SK-N-SH (cell line): Measurements from ENCODE around the gene DNAH9. TPM values are rescaled to one million over a fixed set of nuclear protein-coding genes. Genes with fewer than 3 reads are reported as not detected.

Source experiments
- CTCF ChIA-PET: fragments of 300-600, 350-600 bp; formaldehyde crosslinking; extraction: SDS; loops from one replicate; lab custom pipeline; 2021; lab: Yijun Ruan, JAX
- POLR2A ChIA-PET: fragments of 350-600 bp; sonication (Branson Sonifier 250); formaldehyde crosslinking; extraction: SDS; loops from one replicate; lab custom pipeline; 2020; ENCODE audit warnings: antibody characterized with exemption, inconsistent platforms; lab: Yijun Ruan, JAX
- DNase-seq: peaks from one replicate; pipeline ENCODE4 v3.0.0; 2012
- H2AFZ ChIP-seq: fragments of 200-600 bp; sonication (generic); 2 replicates; pipeline ENCODE4 v1.8.1; 2016; ENCODE audit warnings: antibody characterized with exemption, mild to moderate bottlenecking, low read depth
- H3F3A ChIP-seq: fragments of 200-600 bp; sonication (generic); replicated peaks from 2 replicates; pipeline ENCODE3; 2016; ENCODE audit warnings: antibody characterized with exemption, mild to moderate bottlenecking; ENCODE audit not compliant: insufficient read depth
- H3K27ac ChIP-seq, 2 experiments: fragments of 200-500 bp in 1 of 2; fragments of 200-600 bp in 1 of 2; sonication (Bioruptor generic) in 1 of 2; sonication (generic), shearing (Covaris generic) in 1 of 2; 2 replicates each; pipeline versions ENCODE4 v1.5.1 to v1.6.1; 2014 to 2016; ENCODE audit warnings: low read depth in 2 of 2, inconsistent platforms in 1 of 2, low read length in 1 of 2, mild to moderate bottlenecking in 1 of 2, mixed read lengths in 1 of 2
- H3K27me3 ChIP-seq: fragments of 200-600 bp; sonication (generic), shearing (Covaris generic); 2 replicates; pipeline ENCODE4 v1.6.1; 2016; ENCODE audit warnings: mixed run types; ENCODE audit not compliant: insufficient read depth
- H3K36me3 ChIP-seq, 2 experiments: fragments of 200-500 bp in 1 of 2; fragments of 200-600 bp in 1 of 2; sonication (Bioruptor generic) in 1 of 2; sonication (generic) in 1 of 2; replicated peaks in 1 of 2; 2 replicates each; pipeline versions ENCODE3 to v1.5.1; 2014 to 2016; ENCODE audit warnings: low read length in 1 of 2, mild to moderate bottlenecking in 1 of 2; ENCODE audit not compliant: insufficient read depth in 2 of 2, control insufficient read depth in 1 of 2
- H3K4me1 ChIP-seq, 2 experiments: fragments of 200-500 bp in 1 of 2; fragments of 200-600 bp in 1 of 2; sonication (Bioruptor generic) in 1 of 2; sonication (generic), shearing (Covaris generic) in 1 of 2; 2 replicates each; pipeline versions ENCODE4 v1.5.1 to v1.6.1; 2014 to 2016; ENCODE audit warnings: low read depth in 1 of 2, low read length in 1 of 2, mixed run types in 1 of 2; ENCODE audit not compliant: insufficient read depth in 2 of 2, control insufficient read depth in 1 of 2
- H3K4me2 ChIP-seq: fragments of 200-600 bp; sonication (generic), shearing (Covaris generic); 2 replicates; pipeline ENCODE4 v1.6.1; 2017; ENCODE audit warnings: mixed run types
- H3K4me3 ChIP-seq, 2 experiments: fragments of 200-500 bp in 1 of 2; fragments of 200-600 bp in 1 of 2; sonication (Bioruptor generic) in 1 of 2; sonication (generic), shearing (Covaris generic) in 1 of 2; 2 replicates each; pipeline versions ENCODE4 v1.5.1 to v1.8.1; 2014 to 2016; ENCODE audit warnings: low read depth in 2 of 2, inconsistent platforms in 1 of 2, low read length in 1 of 2, mild to moderate bottlenecking in 1 of 2, mixed read lengths in 1 of 2, moderate library complexity in 1 of 2
- H3K79me2 ChIP-seq: fragments of 200-600 bp; sonication (generic); 2 replicates; pipeline ENCODE4 v1.8.1; 2017; ENCODE audit warnings: mild to moderate bottlenecking; ENCODE audit not compliant: insufficient read depth
- H3K9ac ChIP-seq: fragments of 200-600 bp; sonication (generic); 2 replicates; pipeline ENCODE4 v1.6.1; 2017; ENCODE audit warnings: mixed run types
- H3K9me2 ChIP-seq: fragments of 200-600 bp; sonication (generic); 2 replicates; pipeline ENCODE4 v1.6.1; 2017; ENCODE audit warnings: mixed run types
- H3K9me3 ChIP-seq: fragments of 200-600 bp; sonication (generic); 2 replicates; pipeline ENCODE4 v1.6.1; 2017; ENCODE audit warnings: mixed run types, mild to moderate bottlenecking, moderate library complexity
- H4K20me1 ChIP-seq: fragments of 200-600 bp; sonication (generic); 2 replicates; pipeline ENCODE4 v1.6.1; 2017; ENCODE audit warnings: mild to moderate bottlenecking, mixed run types; ENCODE audit not compliant: insufficient read depth
- CHD2 ChIP-seq: fragments of 150-350 bp; IDR thresholded peaks from 2 replicates; pipeline ENCODE4 v1.6.1; 2018; ENCODE audit warnings: low read length; ENCODE audit not compliant: partially characterized antibody
- ELF1 ChIP-seq: IDR thresholded peaks from 2 replicates; pipeline ENCODE4 v1.4.0; 2012
- FOSL2 ChIP-seq: IDR thresholded peaks from 2 replicates; pipeline ENCODE4 v1.4.0; 2012; ENCODE audit warnings: low read depth, mild to moderate bottlenecking, moderate library complexity, borderline replicate concordance
- FOXM1 ChIP-seq: IDR thresholded peaks from 2 replicates; pipeline ENCODE4 v1.4.0; 2012; ENCODE audit warnings: low read depth, mild to moderate bottlenecking
- RAD21 ChIP-seq: IDR thresholded peaks from 2 replicates; pipeline ENCODE4 v1.6.1; 2012; ENCODE audit warnings: mild to moderate bottlenecking, low read length
- RXRA ChIP-seq: IDR thresholded peaks from 2 replicates; pipeline ENCODE4 v1.4.0; 2012; ENCODE audit warnings: low read depth, mild to moderate bottlenecking, borderline replicate concordance
- TAF1 ChIP-seq: IDR thresholded peaks from 2 replicates; pipeline ENCODE4 v1.6.1; 2012; ENCODE audit warnings: low read depth, mild to moderate bottlenecking, low read length, moderate library complexity, borderline replicate concordance
- WGBS: methylation state at CpG from one replicate; pipeline ENCODE4 v1.1.6; 2017; ENCODE audit warnings: low lambda C conversion rate; 5-methylcytosine and 5-hydroxymethylcytosine counted together
- polyA plus RNA-seq, 3 experiments: library from polyadenylated mRNA; depleted of rRNA; stranded (reverse); fragments of >200 nt; gene quantifications; 2 replicates each; pipeline ENCODE4 v1.2.3, GENCODE V29; 2012
- TF ChIP-seq, protein P1 (sequence below): fragments of 200-600 bp; sonication (generic); IDR thresholded peaks from 2 replicates; pipeline ENCODE4 v1.6.1; 2017; ENCODE audit warnings: antibody characterized with exemption, mild to moderate bottlenecking, moderate library complexity
- TF ChIP-seq, protein P2 (sequence below): IDR thresholded peaks from 2 replicates; pipeline ENCODE4 v1.6.1; 2012; ENCODE audit warnings: mild to moderate bottlenecking, low read depth, low read length, moderate library complexity

Gene DNAH9
- polyA plus RNA-seq, 1 of the 3 experiments (the other 2 are of a cell fraction): not detected

DNA sequence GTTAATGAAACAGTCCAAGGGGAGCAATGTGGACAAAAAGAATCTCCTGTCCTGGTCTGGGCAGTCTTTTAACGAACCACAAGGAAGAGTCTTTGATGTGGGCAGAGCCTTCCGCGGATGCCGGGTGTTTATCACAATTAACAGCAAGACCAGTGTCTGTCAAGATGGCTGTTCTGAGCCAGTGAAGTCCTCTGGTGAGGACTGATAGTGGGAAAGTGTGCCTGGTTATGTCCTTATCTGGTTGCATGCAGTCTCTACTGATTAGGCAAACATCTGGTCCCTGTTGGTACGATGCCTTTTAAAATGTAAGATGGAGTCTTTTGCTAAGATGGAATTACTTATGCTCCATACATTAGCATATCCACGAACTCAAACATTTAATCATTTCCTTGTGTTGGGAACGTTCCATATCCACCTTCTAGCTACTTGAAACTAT, 310.5 kb downstream of the DNAH9 start:
- CTCF ChIA-PET: no interaction called here
- H3K9me3 ChIP-seq: no peaks in the 10 kb centered on the region
- no peaks in the 10 kb centered on the region for H3K36me3 ChIP-seq

DNA sequence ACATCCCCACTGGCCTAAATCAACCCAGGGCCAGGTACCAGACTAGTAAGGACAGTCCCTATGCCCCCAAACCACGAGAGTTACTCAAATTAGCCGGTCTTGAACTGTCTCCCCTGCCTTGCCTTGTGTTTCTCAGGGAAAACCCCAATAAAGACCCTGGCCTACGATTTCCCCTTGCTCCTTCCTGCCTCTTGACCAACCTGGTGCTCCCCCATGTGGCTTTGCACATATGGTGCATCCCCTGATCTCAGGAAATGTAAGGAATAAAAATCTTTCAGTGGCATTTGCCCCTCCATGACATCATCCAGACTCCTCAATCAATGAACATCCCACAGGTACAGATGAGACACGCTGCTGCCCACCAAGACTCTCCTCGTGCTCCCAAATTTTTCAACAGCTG, 311.1 kb downstream of the DNAH9 start:
- Histone ChIP-seq H4K20me1 (no peaks in the 10 kb centered on the region), H3K9ac (no peak overlapping the region), H2AFZ (no peak overlapping the region), H3K27me3 (no peaks in the 10 kb centered on the region), H3K36me3 (no peaks in the 10 kb centered on the region), H3F3A (no peaks in the 10 kb centered on the region), H3K27ac (peak overlapping the region in 1 of 2 experiments; percentile 48; a peak in 1 of 4 replicates), H3K9me3 (no peaks in the 10 kb centered on the region), H3K9me2 (no peaks in the 10 kb centered on the region), H3K79me2 (no peaks in the 10 kb centered on the region), H3K4me3 (no peak overlapping the region), H3K4me1 (peaks cover 0 to 2% of the 10 kb centered on the region in 2 experiments; a peak in 1 of 4 replicates), H3K4me2 (no peak overlapping the region)
- no peak for DNase-seq
- TF ChIP-seq FOSL2: no peak
- no peak for TF ChIP-seq RXRA
- TF ChIP-seq, protein P1, sequence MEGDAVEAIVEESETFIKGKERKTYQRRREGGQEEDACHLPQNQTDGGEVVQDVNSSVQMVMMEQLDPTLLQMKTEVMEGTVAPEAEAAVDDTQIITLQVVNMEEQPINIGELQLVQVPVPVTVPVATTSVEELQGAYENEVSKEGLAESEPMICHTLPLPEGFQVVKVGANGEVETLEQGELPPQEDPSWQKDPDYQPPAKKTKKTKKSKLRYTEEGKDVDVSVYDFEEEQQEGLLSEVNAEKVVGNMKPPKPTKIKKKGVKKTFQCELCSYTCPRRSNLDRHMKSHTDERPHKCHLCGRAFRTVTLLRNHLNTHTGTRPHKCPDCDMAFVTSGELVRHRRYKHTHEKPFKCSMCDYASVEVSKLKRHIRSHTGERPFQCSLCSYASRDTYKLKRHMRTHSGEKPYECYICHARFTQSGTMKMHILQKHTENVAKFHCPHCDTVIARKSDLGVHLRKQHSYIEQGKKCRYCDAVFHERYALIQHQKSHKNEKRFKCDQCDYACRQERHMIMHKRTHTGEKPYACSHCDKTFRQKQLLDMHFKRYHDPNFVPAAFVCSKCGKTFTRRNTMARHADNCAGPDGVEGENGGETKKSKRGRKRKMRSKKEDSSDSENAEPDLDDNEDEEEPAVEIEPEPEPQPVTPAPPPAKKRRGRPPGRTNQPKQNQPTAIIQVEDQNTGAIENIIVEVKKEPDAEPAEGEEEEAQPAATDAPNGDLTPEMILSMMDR: no peak
- CTCF ChIA-PET: no interaction called here
- POLR2A ChIA-PET: no interaction called here
- WGBS: 4% methylated on average over 5 of the region's 5 CpGs

More for the DNA sequence above, 310.5 kb downstream of the DNAH9 start:
- Histone ChIP-seq H3K4me3 (no peak overlapping the region), H2AFZ (no peak overlapping the region), H3K4me2 (no peak overlapping the region), H4K20me1 (no peaks in the 10 kb centered on the region), H3F3A (no peaks in the 10 kb centered on the region), H3K9me2 (no peaks in the 10 kb centered on the region), H3K79me2 (no peaks in the 10 kb centered on the region), H3K27ac (peak overlapping the region in 1 of 2 experiments; percentile 48; a peak in 1 of 4 replicates), H3K4me1 (peaks cover 0 to 2% of the 10 kb centered on the region in 2 experiments; a peak in 1 of 4 replicates), H3K9ac (no peak overlapping the region), H3K27me3 (no peaks in the 10 kb centered on the region)
- POLR2A ChIA-PET: no interaction called here
- TF ChIP-seq ELF1: no peak
- no peak for TF ChIP-seq CHD2
- TF ChIP-seq FOXM1: no peak
- TF ChIP-seq TAF1: no peak
- TF ChIP-seq, protein P2, sequence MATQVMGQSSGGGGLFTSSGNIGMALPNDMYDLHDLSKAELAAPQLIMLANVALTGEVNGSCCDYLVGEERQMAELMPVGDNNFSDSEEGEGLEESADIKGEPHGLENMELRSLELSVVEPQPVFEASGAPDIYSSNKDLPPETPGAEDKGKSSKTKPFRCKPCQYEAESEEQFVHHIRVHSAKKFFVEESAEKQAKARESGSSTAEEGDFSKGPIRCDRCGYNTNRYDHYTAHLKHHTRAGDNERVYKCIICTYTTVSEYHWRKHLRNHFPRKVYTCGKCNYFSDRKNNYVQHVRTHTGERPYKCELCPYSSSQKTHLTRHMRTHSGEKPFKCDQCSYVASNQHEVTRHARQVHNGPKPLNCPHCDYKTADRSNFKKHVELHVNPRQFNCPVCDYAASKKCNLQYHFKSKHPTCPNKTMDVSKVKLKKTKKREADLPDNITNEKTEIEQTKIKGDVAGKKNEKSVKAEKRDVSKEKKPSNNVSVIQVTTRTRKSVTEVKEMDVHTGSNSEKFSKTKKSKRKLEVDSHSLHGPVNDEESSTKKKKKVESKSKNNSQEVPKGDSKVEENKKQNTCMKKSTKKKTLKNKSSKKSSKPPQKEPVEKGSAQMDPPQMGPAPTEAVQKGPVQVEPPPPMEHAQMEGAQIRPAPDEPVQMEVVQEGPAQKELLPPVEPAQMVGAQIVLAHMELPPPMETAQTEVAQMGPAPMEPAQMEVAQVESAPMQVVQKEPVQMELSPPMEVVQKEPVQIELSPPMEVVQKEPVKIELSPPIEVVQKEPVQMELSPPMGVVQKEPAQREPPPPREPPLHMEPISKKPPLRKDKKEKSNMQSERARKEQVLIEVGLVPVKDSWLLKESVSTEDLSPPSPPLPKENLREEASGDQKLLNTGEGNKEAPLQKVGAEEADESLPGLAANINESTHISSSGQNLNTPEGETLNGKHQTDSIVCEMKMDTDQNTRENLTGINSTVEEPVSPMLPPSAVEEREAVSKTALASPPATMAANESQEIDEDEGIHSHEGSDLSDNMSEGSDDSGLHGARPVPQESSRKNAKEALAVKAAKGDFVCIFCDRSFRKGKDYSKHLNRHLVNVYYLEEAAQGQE: no peak
- TF ChIP-seq RAD21: no peak
- DNase-seq: peak; percentile 42
- 23% methylated on average over 7 of the region's 7 CpGs for WGBS
